PC-3 (cell line): Measurements from ENCODE around the gene C21orf91. TPM values are rescaled to one million over a fixed set of nuclear protein-coding genes. Genes with fewer than 3 reads are reported as not detected.

Experiments
- ATAC-seq: fragments of 200-7000 bp; cut with Tn5 transposase; 2 replicates; pipeline ENCODE4 v1.9.1; 2020; ENCODE audit warnings: mild to moderate bottlenecking, moderate library complexity
- BruUV-seq: library from RNA; stranded (reverse); fragments of 400-500 nt; replicated peaks from 2 replicates; lab custom pipeline; 2021; lab: Mats Ljungman, UMichigan
- CTCF ChIA-PET: fragments of 300-600 bp; sonication (Branson Sonifier 250); formaldehyde crosslinking; loops from one replicate; lab custom pipeline; 2022; ENCODE audit warnings: antibody characterized with exemption; lab: Charles Lee
- POLR2A ChIA-PET: fragments of 300-600 bp; sonication (Branson Sonifier 250); formaldehyde crosslinking; loops from one replicate; lab custom pipeline; 2022; ENCODE audit warnings: antibody characterized with exemption; ENCODE audit not compliant: unreplicated experiment; lab: Charles Lee
- DNase-seq: peaks from one replicate; pipeline ENCODE4 v3.0.0-alpha.2; 2015
- H2AFZ ChIP-seq: fragments of 300-600 bp; sonication (generic); 2 replicates; pipeline ENCODE4 v1.6.0; 2016; ENCODE audit warnings: antibody characterized with exemption, low read length
- H3F3A ChIP-seq: fragments of 300-600 bp; sonication (generic); one replicate; pipeline ENCODE4 v1.6.0; 2017; ENCODE audit warnings: antibody characterized with exemption, low read length, control low read depth, mild to moderate bottlenecking; ENCODE audit not compliant: unreplicated experiment
- H3K27ac ChIP-seq: fragments of 300-600 bp; sonication (generic); 2 replicates; pipeline ENCODE4 v1.5.1; 2016; ENCODE audit warnings: mild to moderate bottlenecking, low read length
- H3K27me3 ChIP-seq: fragments of 300-600 bp; sonication (generic); 2 replicates; pipeline ENCODE4 v1.6.1; 2016; ENCODE audit warnings: low read length, mixed read lengths
- H3K36me3 ChIP-seq: fragments of 300-600 bp; sonication (generic); 2 replicates; pipeline ENCODE4 v1.6.1; 2016; ENCODE audit warnings: low read depth, mixed run types, low read length, mixed read lengths
- H3K4me1 ChIP-seq: fragments of 300-600 bp; sonication (generic); 2 replicates; pipeline ENCODE4 v1.5.1; 2016; ENCODE audit warnings: low read length; ENCODE audit not compliant: insufficient read depth
- H3K4me2 ChIP-seq: fragments of 300-600 bp; sonication (generic); 2 replicates; pipeline ENCODE4 v1.6.0; 2016; ENCODE audit warnings: low read length
- H3K4me3 ChIP-seq: fragments of 300-600 bp; sonication (generic); 2 replicates; pipeline ENCODE4 v1.5.1; 2016; ENCODE audit warnings: mild to moderate bottlenecking, low read length, mixed read lengths
- H3K79me2 ChIP-seq: fragments of 300-600 bp; sonication (generic); 2 replicates; pipeline ENCODE4 v1.6.1; 2017; ENCODE audit warnings: low read length, mixed read lengths
- H3K9ac ChIP-seq: fragments of 300-600 bp; sonication (generic); 2 replicates; pipeline ENCODE4 v1.6.0; 2016; ENCODE audit warnings: mild to moderate bottlenecking, low read length
- H3K9me2 ChIP-seq: fragments of 300-600 bp; sonication (generic); replicated peaks from 2 replicates; pipeline ENCODE4 v1.6.1; 2016; ENCODE audit warnings: mixed run types, low read length, mixed read lengths
- H3K9me3 ChIP-seq: fragments of 300-600 bp; sonication (generic); 2 replicates; pipeline ENCODE4 v1.6.1; 2016; ENCODE audit warnings: low read length, mixed read lengths
- H4K20me1 ChIP-seq: fragments of 300-600 bp; sonication (generic); 2 replicates; pipeline ENCODE4 v1.6.1; 2016; ENCODE audit warnings: low read length, mixed read lengths
- EZH2 ChIP-seq: fragments of 300-600 bp; sonication (generic); IDR thresholded peaks from one replicate; pipeline ENCODE4 v1.6.1; 2017; ENCODE audit warnings: antibody characterized with exemption, mild to moderate bottlenecking, low read length; ENCODE audit not compliant: unreplicated experiment
- EZH2phosphoT487 ChIP-seq: fragments of 300-600 bp; sonication (generic); IDR thresholded peaks from 2 replicates; pipeline ENCODE4 v1.6.1; 2018; ENCODE audit warnings: mild to moderate bottlenecking, antibody characterized with exemption, low read length, borderline replicate concordance
- intact Hi-C: fragments of 100-400 bp; cut with micrococcal nuclease; formaldehyde crosslinking; loops from 2 replicates; pipeline ENCODE4 v1.9.0; 2023
- total RNA-seq: library from RNA; depleted of rRNA; stranded (reverse); fragments of >200 nt; gene quantifications from 2 replicates; pipeline ENCODE4 v1.2.3, GENCODE V29; 2014
- TF ChIP-seq, protein P1 (sequence below): fragments of 300-600 bp; sonication (generic); conservative IDR thresholded peaks from 2 replicates; pipeline ENCODE4 v1.5.1; 2017; ENCODE audit warnings: antibody characterized with exemption, low read depth, mild to moderate bottlenecking, low read length

Gene C21orf91
- total RNA-seq, 1 experiment from 2014 or later = 7.7 TPM

DNA sequence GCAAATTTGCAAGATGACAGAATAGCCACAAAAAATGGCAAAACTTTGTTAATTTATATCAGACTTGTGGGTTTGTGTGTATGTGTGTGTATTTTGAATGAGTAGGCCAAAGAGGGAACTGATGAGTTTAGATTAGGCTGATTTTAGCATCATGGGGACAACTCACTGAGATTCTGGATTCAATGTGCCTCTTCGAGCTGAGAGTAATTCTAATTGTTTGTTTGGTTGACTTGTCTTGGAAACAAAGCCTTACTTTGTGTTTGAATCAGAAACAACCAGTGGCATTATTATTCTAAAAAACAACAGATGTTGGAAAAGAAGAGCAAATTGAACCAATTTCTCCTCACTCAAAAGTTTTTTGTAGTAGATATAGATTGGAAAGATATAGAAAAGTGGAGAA is 40.5 kb upstream of the C21orf91 start:
- no TSS peak for BruUV-seq
- no peak overlapping the region for H3K9ac ChIP-seq
- H3K9me2 ChIP-seq = no peaks in the 10 kb centered on the region
- H4K20me1 ChIP-seq = no peaks in the 10 kb centered on the region
- no peaks in the 10 kb centered on the region for H3K36me3 ChIP-seq
- ChIA-PET CTCF (no interaction called here), POLR2A (no interaction called here)
- H3F3A ChIP-seq = no peaks in the 10 kb centered on the region
- H3K27ac ChIP-seq = no peak overlapping the region
- no peaks in the 10 kb centered on the region for H3K9me3 ChIP-seq
- no peak for TF ChIP-seq EZH2
- TF ChIP-seq, protein P1, sequence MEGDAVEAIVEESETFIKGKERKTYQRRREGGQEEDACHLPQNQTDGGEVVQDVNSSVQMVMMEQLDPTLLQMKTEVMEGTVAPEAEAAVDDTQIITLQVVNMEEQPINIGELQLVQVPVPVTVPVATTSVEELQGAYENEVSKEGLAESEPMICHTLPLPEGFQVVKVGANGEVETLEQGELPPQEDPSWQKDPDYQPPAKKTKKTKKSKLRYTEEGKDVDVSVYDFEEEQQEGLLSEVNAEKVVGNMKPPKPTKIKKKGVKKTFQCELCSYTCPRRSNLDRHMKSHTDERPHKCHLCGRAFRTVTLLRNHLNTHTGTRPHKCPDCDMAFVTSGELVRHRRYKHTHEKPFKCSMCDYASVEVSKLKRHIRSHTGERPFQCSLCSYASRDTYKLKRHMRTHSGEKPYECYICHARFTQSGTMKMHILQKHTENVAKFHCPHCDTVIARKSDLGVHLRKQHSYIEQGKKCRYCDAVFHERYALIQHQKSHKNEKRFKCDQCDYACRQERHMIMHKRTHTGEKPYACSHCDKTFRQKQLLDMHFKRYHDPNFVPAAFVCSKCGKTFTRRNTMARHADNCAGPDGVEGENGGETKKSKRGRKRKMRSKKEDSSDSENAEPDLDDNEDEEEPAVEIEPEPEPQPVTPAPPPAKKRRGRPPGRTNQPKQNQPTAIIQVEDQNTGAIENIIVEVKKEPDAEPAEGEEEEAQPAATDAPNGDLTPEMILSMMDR = no peak
- TF ChIP-seq EZH2phosphoT487 = no peak
- peaks cover 14% of the 10 kb centered on the region; the same call in 1 of the 2 replicates for H3K27me3 ChIP-seq
- no peak overlapping the region for H2AFZ ChIP-seq
- no peak for ATAC-seq
- no peak overlapping the region for H3K4me3 ChIP-seq
- H3K79me2 ChIP-seq = no peaks in the 10 kb centered on the region
- intact Hi-C loops = no loop called here
- no peak for DNase-seq
- no peaks in the 10 kb centered on the region for H3K4me1 ChIP-seq
- H3K4me2 ChIP-seq = no peak overlapping the region

GRCh38 chr21:17858747-17859146 is 39.6 kb upstream of the C21orf91 start:
- H3F3A ChIP-seq = no peaks in the 10 kb centered on the region
- no peak overlapping the region for H3K27ac ChIP-seq
- no peak overlapping the region for H3K4me3 ChIP-seq
- POLR2A ChIA-PET = no interaction called here
- no peak overlapping the region for H2AFZ ChIP-seq
- no peak for ATAC-seq
- DNase-seq = no peak
- H3K79me2 ChIP-seq = no peaks in the 10 kb centered on the region
- H3K4me2 ChIP-seq = no peak overlapping the region
- H3K9me3 ChIP-seq = no peaks in the 10 kb centered on the region
- intact Hi-C loops = no loop called here
- no peaks in the 10 kb centered on the region for H3K4me1 ChIP-seq
- no peaks in the 10 kb centered on the region for H4K20me1 ChIP-seq
- CTCF ChIA-PET = no interaction called here
- no peaks in the 10 kb centered on the region for H3K36me3 ChIP-seq
- no peaks in the 10 kb centered on the region for H3K9me2 ChIP-seq
- H3K27me3 ChIP-seq = peaks cover 14% of the 10 kb centered on the region; the same call in 1 of the 2 replicates
- no peak overlapping the region for H3K9ac ChIP-seq
- no TSS peak for BruUV-seq
- no peak for TF ChIP-seq EZH2
- no peak for TF ChIP-seq EZH2phosphoT487
- TF ChIP-seq, protein P1 = no peak

GRCh38 chr21:17854745-17855144 is 35.6 kb upstream of the C21orf91 start:
- CTCF ChIA-PET = no interaction called here
- intact Hi-C loops = no loop called here

More at GRCh38 chr21:17854745-17855144, 35.6 kb upstream of the C21orf91 start:
- POLR2A ChIA-PET = no interaction called here
- no peak overlapping the region for H3K4me3 ChIP-seq
- no peaks in the 10 kb centered on the region for H3K79me2 ChIP-seq
- ATAC-seq (no peak), DNase-seq (no peak)
- H2AFZ ChIP-seq = no peak overlapping the region
- TF ChIP-seq, protein P1 = no peak
- TF ChIP-seq EZH2phosphoT487 (no peak), EZH2 (no peak)
- no peaks in the 10 kb centered on the region for H4K20me1 ChIP-seq
- H3K27me3 ChIP-seq = no peaks in the 10 kb centered on the region
- no peak overlapping the region for H3K27ac ChIP-seq
- H3K9me3 ChIP-seq = no peaks in the 10 kb centered on the region
- no peak overlapping the region for H3K4me2 ChIP-seq
- no peaks in the 10 kb centered on the region for H3K36me3 ChIP-seq
- no peaks in the 10 kb centered on the region for H3K9me2 ChIP-seq
- H3F3A ChIP-seq = no peaks in the 10 kb centered on the region
- no peak overlapping the region for H3K9ac ChIP-seq
- no peaks in the 10 kb centered on the region for H3K4me1 ChIP-seq
- BruUV-seq = no TSS peak
